AG10803 (cell line): ENCODE measurements around the gene SLC39A1.

ENCODE experiments used
- DNase-seq: peaks from one replicate; pipeline ENCODE4 v3.0.0; 2010; ENCODE audit warnings: low read depth
- H3K4me3 ChIP-seq: 2 replicates; pipeline ENCODE4 v1.5.1; 2011; ENCODE audit warnings: mild to moderate bottlenecking, low read length, control low read depth
- TF ChIP-seq, protein P1 (sequence below): conservative IDR thresholded peaks from 2 replicates; pipeline ENCODE4 v1.5.1; 2011; ENCODE audit warnings: mild to moderate bottlenecking, low read length, control low read depth, inconsistent platforms

SLC39A1 gene

DNA sequence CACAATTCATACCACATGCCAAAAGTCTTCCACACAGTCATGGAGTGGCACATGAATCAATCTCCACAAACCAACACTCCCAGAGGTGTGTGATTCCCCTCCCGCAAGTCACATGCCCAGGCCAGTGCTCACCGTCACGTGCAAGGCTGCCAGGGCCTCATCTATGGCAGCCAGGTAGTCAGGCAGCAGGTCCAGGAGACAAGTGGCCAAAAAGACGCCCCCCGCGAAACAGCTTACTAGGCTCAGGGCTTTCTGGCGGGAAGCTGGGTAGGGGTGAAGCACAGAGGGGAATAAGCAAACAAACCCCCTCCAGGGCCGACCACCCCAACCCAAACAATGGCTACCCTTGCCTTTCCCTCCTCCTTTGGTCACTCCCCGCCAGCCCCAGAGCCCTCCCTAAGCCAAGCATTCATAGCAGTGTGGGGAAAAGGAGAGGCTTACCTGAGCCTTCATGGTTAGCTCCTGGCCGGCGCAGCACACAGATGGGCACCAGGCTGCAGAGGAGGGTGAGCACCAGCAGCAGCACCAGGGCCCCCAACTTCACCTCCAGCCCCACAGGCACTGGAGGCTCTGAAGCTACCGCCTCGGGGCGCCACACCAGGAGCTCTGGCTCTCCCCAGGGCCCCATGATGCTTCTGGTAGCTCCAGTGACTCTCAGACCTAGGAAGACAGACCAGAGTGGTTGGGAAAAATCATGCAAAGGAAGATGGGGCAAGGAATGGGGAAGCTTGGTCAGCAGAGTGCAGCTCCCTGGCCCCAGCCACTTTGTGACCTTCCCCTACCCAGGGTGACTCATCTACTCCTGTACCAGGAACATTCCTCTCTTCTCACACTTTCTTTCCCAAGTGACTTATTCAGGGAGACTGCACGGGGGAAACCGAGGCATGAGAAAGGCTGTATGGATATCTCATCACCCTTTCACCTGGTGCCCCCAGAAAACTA, 978 bp downstream of the SLC39A1 start:
- peak overlapping the region; percentile 86 for H3K4me3 ChIP-seq
- TF ChIP-seq, protein P1, sequence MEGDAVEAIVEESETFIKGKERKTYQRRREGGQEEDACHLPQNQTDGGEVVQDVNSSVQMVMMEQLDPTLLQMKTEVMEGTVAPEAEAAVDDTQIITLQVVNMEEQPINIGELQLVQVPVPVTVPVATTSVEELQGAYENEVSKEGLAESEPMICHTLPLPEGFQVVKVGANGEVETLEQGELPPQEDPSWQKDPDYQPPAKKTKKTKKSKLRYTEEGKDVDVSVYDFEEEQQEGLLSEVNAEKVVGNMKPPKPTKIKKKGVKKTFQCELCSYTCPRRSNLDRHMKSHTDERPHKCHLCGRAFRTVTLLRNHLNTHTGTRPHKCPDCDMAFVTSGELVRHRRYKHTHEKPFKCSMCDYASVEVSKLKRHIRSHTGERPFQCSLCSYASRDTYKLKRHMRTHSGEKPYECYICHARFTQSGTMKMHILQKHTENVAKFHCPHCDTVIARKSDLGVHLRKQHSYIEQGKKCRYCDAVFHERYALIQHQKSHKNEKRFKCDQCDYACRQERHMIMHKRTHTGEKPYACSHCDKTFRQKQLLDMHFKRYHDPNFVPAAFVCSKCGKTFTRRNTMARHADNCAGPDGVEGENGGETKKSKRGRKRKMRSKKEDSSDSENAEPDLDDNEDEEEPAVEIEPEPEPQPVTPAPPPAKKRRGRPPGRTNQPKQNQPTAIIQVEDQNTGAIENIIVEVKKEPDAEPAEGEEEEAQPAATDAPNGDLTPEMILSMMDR, result no peak
- peak; percentile 68 for DNase-seq

DNA sequence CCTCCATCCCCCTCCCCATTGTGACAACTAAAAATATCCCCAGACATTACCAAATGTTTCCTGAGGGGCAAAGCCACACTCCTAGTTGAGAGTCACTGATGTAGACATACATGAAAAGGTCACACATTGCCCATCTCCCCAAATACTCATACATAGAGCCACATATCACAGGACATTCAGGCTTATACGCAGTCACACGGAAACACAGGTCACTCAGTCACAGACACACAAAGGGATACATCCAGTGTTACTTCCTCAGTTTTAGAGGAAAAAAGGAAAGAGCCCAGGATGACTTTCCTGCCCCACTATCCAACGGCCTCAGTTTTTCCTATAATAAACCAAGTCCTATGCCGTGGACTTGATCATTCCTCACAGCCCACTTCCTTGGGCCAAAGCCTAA, 1.9 kb downstream of the SLC39A1 start:
- no peak for DNase-seq
- TF ChIP-seq, protein P1, result no peak
- H3K4me3 ChIP-seq, result no peak overlapping the region; the same call in 1 of the 2 replicates

DNA sequence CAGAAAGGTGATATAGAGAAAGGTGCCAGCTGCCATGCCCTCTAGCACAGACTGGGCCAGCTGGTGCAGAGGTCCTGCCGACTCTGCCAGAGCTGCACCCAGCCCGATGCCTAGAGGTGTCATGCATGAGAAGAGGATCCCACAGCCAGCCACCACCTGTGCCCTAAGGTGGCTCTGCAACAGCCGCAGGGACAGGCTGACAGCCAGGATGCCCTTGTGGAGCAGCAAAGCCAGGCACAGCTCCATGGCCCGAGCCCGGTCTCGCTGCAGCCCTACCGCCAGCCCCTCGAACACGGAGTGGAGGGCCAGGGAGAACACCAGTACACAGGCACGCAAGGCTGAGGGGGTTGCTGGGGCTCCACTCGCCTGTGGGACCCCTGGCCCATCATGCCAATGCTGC, 3.1 kb downstream of the SLC39A1 start:
- no peak for DNase-seq
- TF ChIP-seq, protein P1, result no peak
- H3K4me3 ChIP-seq, result no peak overlapping the region

DNA sequence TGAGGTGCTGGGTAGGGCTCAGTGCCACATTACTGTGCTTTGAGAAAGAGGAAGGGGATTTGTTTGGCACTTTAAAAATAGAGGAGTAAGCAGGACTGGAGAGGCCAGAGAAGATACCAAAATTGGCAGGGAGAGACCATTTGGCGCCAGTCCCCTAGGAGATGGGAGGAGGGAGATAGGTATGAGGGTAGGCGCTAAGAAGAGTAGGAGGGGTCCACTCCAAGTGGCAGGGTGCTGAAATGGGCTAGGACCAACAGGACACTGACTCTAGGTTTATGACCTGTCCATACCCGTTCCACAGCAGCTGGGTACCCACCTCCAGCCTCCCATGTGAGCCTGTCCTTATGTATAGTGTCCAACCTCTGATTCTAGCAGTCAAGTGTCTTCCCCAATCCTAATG, 3.9 kb downstream of the SLC39A1 start:
- TF ChIP-seq, protein P1, result no peak

DNA sequence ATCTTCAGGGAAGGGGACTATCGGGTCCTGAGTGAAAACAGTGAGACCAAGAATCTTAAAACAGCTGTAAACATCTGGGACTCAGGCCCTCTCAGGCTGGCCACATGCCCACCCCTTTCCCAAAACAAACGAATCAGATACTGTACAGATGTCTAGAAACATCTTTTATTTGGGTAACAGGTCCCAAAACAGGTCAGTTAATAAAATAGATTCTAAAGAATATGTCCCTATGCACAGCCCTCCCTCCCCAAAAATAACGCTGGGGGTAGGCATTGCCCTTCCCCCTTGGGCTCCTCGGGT, 4.4 kb downstream of the SLC39A1 start:
- DNase-seq, result peak; percentile 21
- TF ChIP-seq, protein P1, result no peak
- H3K4me3 ChIP-seq, result peak overlapping the region; percentile 38

More for the DNA sequence above, 3.9 kb downstream of the SLC39A1 start:
- DNase-seq, result no peak
- H3K4me3 ChIP-seq, result no peak overlapping the region

DNA sequence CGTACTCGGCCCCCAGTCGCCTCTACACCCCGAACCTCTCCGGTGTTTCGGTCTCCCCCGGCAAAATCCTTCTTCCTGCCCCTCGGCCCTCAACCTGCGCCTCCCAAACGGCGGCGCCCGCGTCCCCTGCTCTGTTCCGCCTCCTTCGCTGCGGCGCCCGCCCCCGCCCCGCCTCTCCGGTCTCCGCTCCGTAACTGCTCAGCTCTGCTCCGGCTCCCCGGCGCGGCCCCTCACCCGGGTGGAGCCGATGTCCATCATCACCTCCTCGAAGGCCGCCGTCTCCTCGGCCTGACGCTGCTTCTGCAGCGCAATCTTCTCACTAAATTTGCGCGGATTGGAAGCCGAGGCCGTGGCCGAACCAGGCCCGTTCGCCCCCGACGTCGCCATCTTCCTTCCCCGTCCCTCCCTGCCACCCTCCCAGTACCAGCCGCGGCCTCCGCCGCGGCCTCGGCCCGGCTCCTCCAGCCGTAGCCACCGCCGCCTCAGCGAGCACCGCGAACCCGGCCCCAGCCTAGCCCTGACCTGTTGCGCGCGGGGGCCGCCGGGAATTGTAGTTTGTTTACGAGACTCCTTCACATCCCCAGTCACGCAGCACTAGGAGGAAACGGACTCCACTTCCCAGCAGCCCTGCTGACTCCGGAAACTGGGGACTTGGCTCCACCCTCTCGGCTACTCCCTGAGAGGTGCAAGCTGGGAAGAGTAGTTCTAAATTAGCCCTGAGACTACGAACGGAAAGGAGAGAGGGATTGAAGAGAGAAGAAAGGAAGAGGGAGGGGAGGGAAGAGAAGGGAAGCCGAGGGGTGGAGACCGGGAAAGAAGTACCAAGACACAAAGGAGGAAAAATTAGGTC, 5.0 kb downstream of the SLC39A1 start, which contains the start of gene CRTC2:
Gene CRTC2, minus strand, starts transcription at position 502 of the 850 bp plus-strand sequence. Its CDS starts 115 bp downstream, at position 387.
- TF ChIP-seq, protein P1, result no peak; the same call in 1 of the 2 replicates
- peak within 1 kb of the TSS; percentile 96 for H3K4me3 ChIP-seq
- peak; percentile 98 for DNase-seq
